ENCODE measurements around the gene TRIM49C. TPM values are rescaled to one million over a fixed set of nuclear protein-coding genes. Genes with fewer than 3 reads are reported as not detected.

The TRIM49C gene
- total RNA-seq, 1 experiment from 2014 or later: not detected

Other genes starting within 250 kb of the TRIM49C start
- not detected in 2 replicates for gene TRIM49, start 222.5 kb upstream of the TRIM49C start, total RNA-seq (2022)
- gene TRIM64B, start 152.6 kb upstream of the TRIM49C start, total RNA-seq (2022): not detected in 2 replicates
- not detected in 2 replicates for gene TRIM49D1, start 108.9 kb upstream of the TRIM49C start, total RNA-seq (2022)
- gene TRIM49D2, start 107.0 kb upstream of the TRIM49C start, total RNA-seq (2022): not detected in 2 replicates
- not detected in 2 replicates for gene TRIM64, start 65.1 kb upstream of the TRIM49C start, total RNA-seq (2022)
- not detected in 2 replicates for gene UBTFL1, start 54.8 kb downstream of the TRIM49C start, total RNA-seq (2022)
- gene NAALAD2, start 103.6 kb downstream of the TRIM49C start, total RNA-seq (2022): 139 and 142 TPM in 2 replicates
- 194 and 227 TPM in 2 replicates for gene CHORDC1, start 191.9 kb downstream of the TRIM49C start, total RNA-seq (2022)

All from Caco-2 (cell line).